MM.1S (cell line): ENCODE measurements around the gene CDO1.

ENCODE experiments used
- DNase-seq: peaks from one replicate; pipeline ENCODE4 v3.0.0-alpha.2; 2015
- H2AFZ ChIP-seq: fragments of 300-600 bp; sonication (generic); 2 replicates; pipeline ENCODE4 v1.6.0; 2016; ENCODE audit warnings: antibody characterized with exemption, low read length
- H3F3A ChIP-seq: fragments of 300-600 bp; sonication (generic); 2 replicates; pipeline ENCODE4 v1.6.1; 2016; ENCODE audit warnings: mild to moderate bottlenecking, antibody characterized with exemption, low read length, moderate library complexity, mixed read lengths; ENCODE audit not compliant: insufficient read depth
- H3K27ac ChIP-seq: fragments of 300-600 bp; sonication (generic); 2 replicates; pipeline ENCODE4 v1.5.1; 2016; ENCODE audit warnings: mild to moderate bottlenecking, low read length
- H3K27me3 ChIP-seq: fragments of 300-600 bp; sonication (generic); replicated peaks from 2 replicates; pipeline ENCODE4 v1.6.0; 2016; ENCODE audit warnings: low read length; ENCODE audit not compliant: insufficient read depth
- H3K36me3 ChIP-seq: fragments of 300-600 bp; sonication (generic); replicated peaks from 2 replicates; pipeline ENCODE4 v1.6.1; 2016; ENCODE audit warnings: mild to moderate bottlenecking, low read length, mixed read lengths; ENCODE audit not compliant: insufficient read depth
- H3K4me1 ChIP-seq: fragments of 300-600 bp; sonication (generic); 2 replicates; pipeline ENCODE4 v1.6.1; 2016; ENCODE audit warnings: low read length, mixed read lengths
- H3K4me2 ChIP-seq: fragments of 300-600 bp; sonication (generic); 2 replicates; pipeline ENCODE4 v1.6.0; 2016; ENCODE audit warnings: low read depth, low read length
- H3K4me3 ChIP-seq: fragments of 300-600 bp; sonication (generic); 2 replicates; pipeline ENCODE4 v1.5.1; 2016; ENCODE audit warnings: low read length, mixed read lengths
- H3K79me2 ChIP-seq: fragments of 300-600 bp; sonication (generic); 2 replicates; pipeline ENCODE4 v1.6.1; 2016; ENCODE audit warnings: mixed run types, low read length, mixed read lengths
- H3K9ac ChIP-seq: fragments of 300-600 bp; sonication (generic); 2 replicates; pipeline ENCODE4 v1.6.1; 2016; ENCODE audit warnings: low read length, mixed read lengths
- H3K9me2 ChIP-seq: fragments of 300-600 bp; sonication (generic); replicated peaks from 2 replicates; pipeline ENCODE4 v1.6.1; 2016; ENCODE audit warnings: mild to moderate bottlenecking, low read length, mixed read lengths; ENCODE audit not compliant: insufficient read depth
- H3K9me3 ChIP-seq: fragments of 300-600 bp; sonication (generic); replicated peaks from 2 replicates; pipeline ENCODE4 v1.6.1; 2016; ENCODE audit warnings: mild to moderate bottlenecking, low read length, mixed read lengths; ENCODE audit not compliant: insufficient read depth
- H4K20me1 ChIP-seq: fragments of 300-600 bp; sonication (generic); 2 replicates; pipeline ENCODE4 v1.6.1; 2016; ENCODE audit warnings: mild to moderate bottlenecking, low read length, moderate library complexity, mixed read lengths; ENCODE audit not compliant: insufficient read depth
- CTCF ChIP-seq: fragments of 300-600 bp; sonication (generic); IDR thresholded peaks from 2 replicates; pipeline ENCODE4 v1.5.1; 2016; ENCODE audit warnings: antibody characterized with exemption, low read length, mixed read lengths
- EZH2 ChIP-seq: fragments of 300-600 bp; sonication (generic); optimal IDR thresholded peaks from 2 replicates; pipeline ENCODE3; 2017; ENCODE audit warnings: low read depth, mild to moderate bottlenecking, antibody characterized with exemption, low read length, mixed read lengths
- EZH2phosphoT487 ChIP-seq: fragments of 300-600 bp; sonication (generic); IDR thresholded peaks from 2 replicates; pipeline ENCODE4 v1.6.1; 2018; ENCODE audit warnings: antibody characterized with exemption, low read length

The CDO1 gene

GRCh38 chr5:115816226-115817081 is at the start of gene CDO1:
Gene CDO1, minus strand, starts transcription at chr5:115816659. Its CDS starts 262 bp downstream, at chr5:115816397.
- Histone ChIP-seq H3K9ac (no peak within 1 kb of the TSS), H4K20me1 (no peaks in the 10 kb centered on the region), H3K4me1 (no peaks in the 10 kb centered on the region), H3K36me3 (no peaks in the 10 kb centered on the region), H3K27ac (no peak within 1 kb of the TSS), H3K4me2 (no peak within 1 kb of the TSS), H3F3A (no peaks in the 10 kb centered on the region), H3K9me2 (no peaks in the 10 kb centered on the region), H3K4me3 (no peak within 1 kb of the TSS), H2AFZ (no peak within 1 kb of the TSS), H3K27me3 (no peaks in the 10 kb centered on the region), H3K9me3 (no peaks in the 10 kb centered on the region), H3K79me2 (no peaks in the 10 kb centered on the region)
- TF ChIP-seq EZH2phosphoT487 (no peak), CTCF (no peak), EZH2 (no peak)
- no peak for DNase-seq

- Histone ChIP-seq H3K4me1 (no peaks in the 10 kb centered on the region), H3K4me2 (no peak overlapping the region), H3K27ac (no peak overlapping the region), H3K79me2 (peaks cover 13% of the 10 kb centered on the region; the same call in 1 of the 2 replicates), H3K36me3 (no peaks in the 10 kb centered on the region), H3K9ac (no peak overlapping the region), H3K9me2 (no peaks in the 10 kb centered on the region), H3F3A (no peaks in the 10 kb centered on the region), H4K20me1 (no peaks in the 10 kb centered on the region), H3K4me3 (no peak overlapping the region), H2AFZ (no peak overlapping the region), H3K9me3 (no peaks in the 10 kb centered on the region), H3K27me3 (no peaks in the 10 kb centered on the region)
- TF ChIP-seq CTCF (no peak), EZH2phosphoT487 (no peak), EZH2 (no peak)
- DNase-seq = no peak
Observed at GRCh38 chr5:115859378-115859777, 42.9 kb upstream of the CDO1 start.

GRCh38 chr5:115858396-115858795 is 41.9 kb upstream of the CDO1 start:
- Histone ChIP-seq H3K27ac (no peak overlapping the region), H3K4me3 (no peak overlapping the region), H3K4me2 (no peak overlapping the region), H3K4me1 (no peaks in the 10 kb centered on the region), H3K36me3 (no peaks in the 10 kb centered on the region), H2AFZ (no peak overlapping the region), H3K9me2 (no peaks in the 10 kb centered on the region), H3K27me3 (no peaks in the 10 kb centered on the region), H3F3A (no peaks in the 10 kb centered on the region), H3K79me2 (peaks cover 19% of the 10 kb centered on the region), H3K9me3 (no peaks in the 10 kb centered on the region), H4K20me1 (no peaks in the 10 kb centered on the region), H3K9ac (no peak overlapping the region)
- no peak for DNase-seq
- TF ChIP-seq EZH2 = no peak
- TF ChIP-seq CTCF = no peak
- no peak for TF ChIP-seq EZH2phosphoT487
